Measurements from ENCODE around the gene PLS1.
A peak's percentile ranks its signal among the peaks of the same experiment; 100 is the strongest.
"Not testable (repeated sequence)": the region's sequence is repeated elsewhere in the genome, so short reads cannot be mapped to it uniquely, and the experiment has no call there.

The PLS1 gene

GRCh38 chr3:142595141-142595540, 1.1 kb upstream of the PLS1 start:
- intact Hi-C loops (cut with DNase I): loop anchor here (5.0 kb wide), 1 partner anchor 127 kb away; the partner anchor contains the start of gene TRPC1
- no peak for DNase-seq

DNA sequence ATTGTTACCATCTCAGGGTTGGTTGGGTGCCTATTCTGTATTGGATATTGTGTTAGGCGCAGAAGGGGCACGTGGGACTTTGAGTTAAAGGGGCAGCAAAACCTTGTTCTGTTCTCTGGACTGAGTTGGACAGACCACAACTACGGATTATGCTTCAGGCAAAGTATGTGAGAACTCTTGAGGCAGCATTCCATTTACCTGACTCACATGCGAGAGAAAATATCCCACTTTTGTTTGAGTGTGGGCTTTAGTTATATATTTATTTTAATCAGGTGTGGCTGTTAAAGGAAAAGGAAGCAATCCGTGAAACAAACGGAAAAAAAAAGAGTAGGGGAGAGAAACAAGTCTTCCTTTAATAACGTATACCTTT, 627 bp upstream of the PLS1 start:
- intact Hi-C loops (cut with DNase I): loop anchor here (5.0 kb wide), 1 partner anchor 127 kb away; the partner anchor contains the start of gene TRPC1

GRCh38 chr3:142596726-142597088, 514 bp downstream of the PLS1 start:
- intact Hi-C loops (cut with DNase I): loop anchor here (1.0 to 5.0 kb wide), 2 partner anchors 18 to 126 kb away; partner anchors contain the start of genes ATR and TRPC1

More for the DNA sequence above, 627 bp upstream of the PLS1 start:
- no peak for DNase-seq

GRCh38 chr3:142597906-142598305, 1.7 kb downstream of the PLS1 start:
- intact Hi-C loops (cut with DNase I): loop anchor here (5.0 kb wide), 1 partner anchor 124 kb away; the partner anchor contains the start of gene TRPC1
- no peak for DNase-seq

More at GRCh38 chr3:142596726-142597088, 514 bp downstream of the PLS1 start:
- no peak for DNase-seq

- no peak for DNase-seq
- intact Hi-C loops (cut with DNase I): no loop called here
Observed at GRCh38 chr3:142601713-142602112, 5.5 kb downstream of the PLS1 start.

DNA sequence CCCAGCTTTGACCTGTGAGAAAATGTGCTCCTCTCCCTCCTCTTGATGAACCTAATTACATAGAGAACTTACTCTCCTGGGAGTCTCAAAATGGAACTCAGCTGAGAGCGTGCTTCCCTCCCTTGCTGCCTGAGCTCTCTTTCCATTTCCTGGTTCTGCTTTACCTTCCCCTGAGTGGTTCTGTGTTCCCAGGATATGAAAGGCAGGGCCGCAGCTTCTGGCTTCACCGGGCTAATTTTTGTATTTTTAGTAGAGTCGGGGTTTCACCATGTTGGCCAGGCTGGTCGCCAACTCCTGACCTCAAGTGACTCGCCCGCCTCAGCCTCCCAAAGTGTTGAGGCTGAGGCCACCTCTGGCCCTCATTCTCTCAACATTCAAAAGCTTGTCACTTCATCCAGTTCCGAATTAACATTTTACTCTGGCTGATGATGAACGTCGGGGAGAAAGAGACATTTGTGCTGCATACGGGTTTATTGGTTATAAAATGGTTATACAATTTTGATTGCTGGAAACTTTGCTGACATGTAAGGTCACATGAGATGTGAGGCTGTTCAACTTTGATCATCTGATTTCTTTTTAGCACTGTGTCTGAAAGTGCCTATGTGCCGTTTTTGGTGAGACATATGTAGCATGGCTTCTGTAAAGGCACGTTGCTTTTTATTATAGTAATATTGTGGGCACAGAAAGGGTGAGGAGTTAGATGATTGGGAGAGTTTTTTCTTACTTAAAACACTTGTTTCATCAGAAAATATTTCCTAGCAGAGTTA, 6.6 kb downstream of the PLS1 start:
- intact Hi-C loops (cut with DNase I): no loop called here
- no peak for DNase-seq

- intact Hi-C loops (cut with DNase I); DNase-seq: not testable (repeated sequence)
Observed at GRCh38 chr3:142603386-142603705, 7.2 kb downstream of the PLS1 start.

DNA sequence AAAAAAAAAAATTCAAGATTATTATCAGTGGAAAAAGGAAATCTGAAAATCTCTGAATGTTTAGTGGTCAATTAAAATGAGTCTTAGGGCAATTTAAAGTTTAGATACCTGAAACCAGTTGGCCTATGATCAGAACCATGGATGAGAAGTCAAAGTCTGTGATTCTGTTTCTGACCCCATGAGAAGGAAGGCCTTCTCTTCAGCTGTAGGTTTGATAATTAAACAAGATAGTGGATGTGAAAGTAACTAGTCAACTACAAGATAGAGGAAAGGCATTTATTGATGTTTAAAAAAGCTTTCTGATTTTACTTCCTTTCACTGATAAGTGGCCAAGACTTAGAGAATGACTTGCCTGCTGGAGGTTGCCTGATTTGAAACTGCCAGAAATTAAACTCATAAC, 8.7 kb downstream of the PLS1 start:
- intact Hi-C loops (cut with DNase I): no loop called here

GRCh38 chr3:142608631-142609030, 12.4 kb downstream of the PLS1 start:
- intact Hi-C loops (cut with DNase I): no loop called here
- no peak for DNase-seq

More for the DNA sequence above, 8.7 kb downstream of the PLS1 start:
- no peak for DNase-seq

DNA sequence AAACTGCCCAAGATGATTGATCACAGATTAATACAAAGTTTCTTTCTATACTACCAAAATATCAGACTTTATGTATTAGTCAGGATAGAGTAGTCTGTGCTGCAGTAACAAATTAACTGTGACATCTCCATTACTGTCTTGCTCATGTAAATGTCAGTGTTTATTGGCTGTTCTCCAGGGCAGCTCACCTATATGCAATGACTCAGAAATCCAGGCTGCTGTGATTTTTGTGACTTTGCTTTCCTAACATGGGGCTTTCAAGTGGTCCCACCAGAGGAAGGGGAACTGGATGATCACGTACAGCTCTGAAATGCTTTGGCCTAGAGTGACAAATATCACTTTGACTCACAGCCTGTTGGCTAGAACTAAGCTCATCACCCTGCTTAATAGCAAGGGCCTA, 12.9 kb downstream of the PLS1 start:
- no peak for DNase-seq
- intact Hi-C loops (cut with DNase I): no loop called here

DNA sequence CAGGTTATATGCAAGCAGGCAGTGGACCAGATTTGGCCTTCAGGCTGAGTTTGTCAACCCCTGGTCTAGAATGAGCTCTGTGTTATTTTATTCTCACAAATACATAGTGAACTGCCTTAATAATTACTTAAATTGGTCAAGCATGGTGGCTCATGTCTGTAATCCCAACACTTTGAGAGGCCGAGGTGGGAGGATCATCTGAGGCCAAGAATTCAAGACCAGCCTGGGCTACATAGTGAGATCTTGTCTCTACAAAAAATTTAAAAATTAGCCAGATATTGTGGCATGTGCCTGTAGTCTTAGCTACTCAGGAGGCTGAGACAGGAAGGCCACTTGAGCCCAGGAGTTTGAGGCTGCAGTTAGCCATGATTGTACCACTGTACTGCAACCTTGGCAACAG, 15.0 kb downstream of the PLS1 start:
- DNase-seq: no peak
- intact Hi-C loops (cut with DNase I): no loop called here

- no peak for DNase-seq
Observed at GRCh38 chr3:142613491-142613890, 17.3 kb downstream of the PLS1 start.

GRCh38 chr3:142614059-142614626, 17.9 kb downstream of the PLS1 start:
- DNase-seq: no peak
- intact Hi-C loops (cut with DNase I): no loop called here

More at GRCh38 chr3:142613491-142613890, 17.3 kb downstream of the PLS1 start:
- intact Hi-C loops (cut with DNase I): no loop called here

GRCh38 chr3:142615171-142615570, 19.0 kb downstream of the PLS1 start:
- no peak for DNase-seq
- intact Hi-C loops (cut with DNase I): no loop called here

DNA sequence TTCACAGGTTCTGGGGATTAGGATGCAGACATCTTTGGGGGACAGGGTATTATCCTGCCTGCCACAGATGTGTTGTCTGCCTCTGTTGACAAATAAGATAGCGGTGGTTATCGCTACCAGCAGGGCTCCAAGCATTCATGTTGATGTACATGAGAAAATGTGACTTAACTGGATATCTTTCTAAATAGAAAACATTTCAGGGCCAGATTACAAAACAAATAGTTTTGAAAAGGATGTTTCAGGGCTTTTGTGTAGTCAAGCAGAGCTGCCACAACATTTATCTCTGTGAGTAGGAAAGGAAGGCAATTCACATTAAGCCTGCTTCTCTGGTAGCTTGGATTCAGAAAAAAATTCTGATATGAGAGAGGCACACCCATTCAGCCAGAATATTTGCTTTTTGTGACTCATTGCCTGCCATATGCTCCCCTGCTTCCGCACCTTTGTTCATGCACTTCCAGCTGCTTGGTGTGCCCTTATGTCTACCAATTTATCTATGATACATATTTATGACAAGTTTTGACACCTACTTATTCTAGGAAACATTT, 22.8 kb downstream of the PLS1 start:
- peak in 1 of 10 donors; percentile 12 for DNase-seq
- intact Hi-C loops (cut with DNase I): no loop called here

- intact Hi-C loops (cut with DNase I): no loop called here
- DNase-seq: no peak
Observed at GRCh38 chr3:142622405-142622804, 26.2 kb downstream of the PLS1 start.

GRCh38 chr3:142623194-142623593, 27.0 kb downstream of the PLS1 start:
- DNase-seq: no peak
- intact Hi-C loops (cut with DNase I): no loop called here

DNA sequence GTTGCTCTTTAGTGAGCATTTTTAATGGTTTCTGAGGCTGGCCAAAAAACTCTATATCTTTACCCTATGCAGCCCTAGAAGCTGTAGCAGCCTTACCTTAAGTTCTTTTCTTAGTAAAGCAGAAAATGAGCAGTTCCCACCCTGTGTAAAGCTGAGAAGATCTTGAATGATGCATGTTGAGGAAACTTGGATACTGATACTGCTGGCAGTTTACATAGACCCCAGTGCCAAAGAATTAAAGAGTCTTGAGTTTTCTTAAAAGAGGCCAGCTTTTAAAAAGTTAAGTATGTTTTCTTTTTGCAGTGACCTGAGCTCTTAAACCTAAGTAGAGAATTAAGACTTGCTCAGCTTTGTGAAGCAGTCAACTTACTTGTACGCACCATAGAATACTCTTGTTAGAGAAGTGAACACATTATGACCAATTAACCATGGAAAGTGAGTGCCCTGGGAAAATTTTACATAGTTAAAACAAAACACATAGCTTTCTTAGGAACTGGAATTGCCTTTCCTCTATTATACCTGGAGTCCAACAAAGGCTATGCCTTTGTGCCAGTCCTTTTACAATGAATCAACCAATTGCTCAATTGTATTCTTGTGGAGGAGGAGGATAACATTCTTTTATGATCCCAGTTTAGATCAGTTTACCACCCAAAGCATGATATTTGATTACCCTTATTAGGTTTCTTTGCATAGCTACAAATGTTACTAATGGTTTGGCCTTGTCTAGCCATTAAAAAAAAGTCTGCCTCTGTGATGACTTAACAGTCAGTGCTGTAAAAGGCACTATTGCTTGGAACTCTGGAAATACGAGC, 28.4 kb downstream of the PLS1 start:
- no peak for DNase-seq
- intact Hi-C loops (cut with DNase I): no loop called here

DNA sequence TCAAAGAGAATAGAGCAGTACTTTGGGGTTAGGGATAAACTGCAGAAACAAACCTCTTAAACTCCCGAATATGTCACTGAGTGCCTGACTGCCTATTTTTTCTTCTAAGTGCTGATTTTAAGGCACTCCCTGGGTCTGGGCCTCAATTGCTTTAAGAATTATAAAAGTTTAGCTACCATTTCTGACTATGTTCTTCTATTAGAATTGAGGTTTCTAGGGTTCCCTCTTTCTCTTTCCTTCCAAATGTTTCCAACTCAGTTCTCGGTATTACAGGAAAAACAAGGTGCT, 28.9 kb downstream of the PLS1 start:
- DNase-seq: no peak
- intact Hi-C loops (cut with DNase I): no loop called here

DNA sequence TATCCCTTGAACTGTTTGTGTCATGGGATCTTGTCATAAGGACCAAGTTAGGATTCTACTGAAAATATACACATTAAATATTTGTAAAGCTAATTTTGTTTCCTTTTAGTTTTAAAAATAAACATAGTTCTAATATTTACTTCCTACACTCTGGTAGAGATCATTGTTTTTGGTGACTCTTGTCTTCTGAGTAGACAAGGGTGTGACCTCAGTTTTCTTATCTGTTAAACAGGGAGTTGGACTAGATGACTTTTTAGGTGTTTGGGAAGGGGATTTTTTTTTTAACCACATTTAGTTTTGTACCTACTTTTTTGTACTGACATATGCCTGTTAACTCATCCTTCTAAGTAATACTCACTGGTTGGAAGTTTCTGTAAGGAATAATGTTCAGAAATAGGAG, 30.8 kb downstream of the PLS1 start:
- DNase-seq: no peak

DNA sequence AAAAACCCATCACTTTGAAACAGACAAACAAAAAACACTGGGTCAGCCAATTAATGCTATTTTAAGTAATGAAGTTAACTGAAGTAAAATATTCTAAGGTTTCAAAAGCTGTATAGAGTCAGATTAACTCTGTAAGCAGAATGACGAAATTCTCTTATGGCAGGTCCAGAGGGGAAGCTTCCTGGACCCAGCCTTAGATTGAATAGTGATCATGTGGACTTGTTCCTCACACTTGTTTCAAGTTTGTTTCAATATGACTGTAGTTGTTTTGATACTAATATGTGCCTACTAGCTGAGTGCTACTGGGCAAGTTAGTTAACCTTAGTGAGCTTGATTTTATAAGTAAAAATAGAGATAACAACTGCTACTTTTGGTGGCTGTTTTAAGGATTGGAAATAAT, 32.6 kb downstream of the PLS1 start:
- intact Hi-C loops (cut with DNase I): no loop called here
- no peak for DNase-seq

More for the DNA sequence above, 30.8 kb downstream of the PLS1 start:
- intact Hi-C loops (cut with DNase I): no loop called here
